OCI-M1 (cell line): Measurements from ENCODE around the gene TLE3.

ENCODE experiments used
- DNase-seq: peaks from one replicate; lab custom pipeline; 2025; lab: John Stamatoyannopoulos, UW

TLE3 gene

GRCh38 chr15:70099167-70099966 lies 1.6 kb upstream of the TLE3 start:
- peak; percentile 99 for DNase-seq

- DNase-seq, result no peak
Measured at GRCh38 chr15:70098461-70099166, 897 bp upstream of the TLE3 start.

- DNase-seq, result peak; percentile 82
Measured at GRCh38 chr15:70098153-70098460, 390 bp upstream of the TLE3 start.

- peak; percentile 34 for DNase-seq
Measured at GRCh38 chr15:70097063-70097320, 725 bp downstream of the TLE3 start.

GRCh38 chr15:70096215-70097062 lies 1.3 kb downstream of the TLE3 start:
- DNase-seq, result peak; percentile 73

- DNase-seq, result peak; percentile 73
Measured at GRCh38 chr15:70095408-70096214, 2.1 kb downstream of the TLE3 start.

GRCh38 chr15:70094690-70095311 lies 2.9 kb downstream of the TLE3 start:
- DNase-seq, result peak; percentile 40

- peak; percentile 78 for DNase-seq
Measured at GRCh38 chr15:70093481-70094319, 4.0 kb downstream of the TLE3 start.

DNA sequence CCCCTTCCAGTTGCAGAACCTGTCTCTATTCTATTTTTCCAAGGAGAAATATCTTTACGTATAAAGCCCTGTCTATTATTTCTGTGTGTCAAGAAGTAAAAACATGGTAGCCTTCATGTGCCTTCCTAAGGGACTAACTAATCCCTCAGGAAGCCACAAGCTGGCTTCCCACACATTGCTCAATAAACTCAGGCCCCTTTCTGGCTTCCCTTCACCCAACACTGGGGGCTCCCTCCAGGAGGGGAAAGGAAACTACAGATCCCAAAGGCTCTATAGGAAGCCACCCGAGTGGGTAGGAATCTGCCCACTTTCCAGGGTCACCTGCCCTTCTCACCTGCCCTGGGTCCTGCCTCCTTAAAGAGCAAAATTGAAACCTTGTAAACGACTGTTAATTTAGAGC lies 4.6 kb downstream of the TLE3 start:
- DNase-seq, result peak; percentile 32

DNA sequence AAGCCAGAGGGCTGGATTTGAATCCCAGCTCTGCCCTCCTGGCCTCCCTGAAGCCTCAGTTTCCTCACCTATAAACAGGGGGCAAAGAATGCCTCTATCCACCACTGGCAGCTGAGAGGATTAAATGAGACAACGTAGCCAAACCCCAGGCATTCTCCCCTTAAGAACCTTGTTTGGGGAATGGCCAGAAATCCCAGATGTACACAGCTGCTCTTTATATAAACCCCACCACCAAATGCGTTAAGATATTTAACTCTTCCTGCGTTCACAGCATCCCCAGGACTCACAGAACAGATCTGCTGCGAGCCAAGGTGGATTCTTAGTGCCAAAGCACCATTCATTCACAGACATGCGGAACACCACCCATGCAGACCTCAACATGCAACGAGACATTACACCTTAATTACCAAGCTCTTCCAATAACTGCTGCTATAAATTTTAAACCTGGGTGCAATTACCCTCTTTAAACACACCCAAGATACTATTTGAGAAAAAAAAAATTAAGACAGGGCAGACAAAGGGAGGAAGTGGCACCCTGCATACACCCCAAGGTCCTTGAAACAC lies 5.2 kb downstream of the TLE3 start:
- no peak for DNase-seq

DNA sequence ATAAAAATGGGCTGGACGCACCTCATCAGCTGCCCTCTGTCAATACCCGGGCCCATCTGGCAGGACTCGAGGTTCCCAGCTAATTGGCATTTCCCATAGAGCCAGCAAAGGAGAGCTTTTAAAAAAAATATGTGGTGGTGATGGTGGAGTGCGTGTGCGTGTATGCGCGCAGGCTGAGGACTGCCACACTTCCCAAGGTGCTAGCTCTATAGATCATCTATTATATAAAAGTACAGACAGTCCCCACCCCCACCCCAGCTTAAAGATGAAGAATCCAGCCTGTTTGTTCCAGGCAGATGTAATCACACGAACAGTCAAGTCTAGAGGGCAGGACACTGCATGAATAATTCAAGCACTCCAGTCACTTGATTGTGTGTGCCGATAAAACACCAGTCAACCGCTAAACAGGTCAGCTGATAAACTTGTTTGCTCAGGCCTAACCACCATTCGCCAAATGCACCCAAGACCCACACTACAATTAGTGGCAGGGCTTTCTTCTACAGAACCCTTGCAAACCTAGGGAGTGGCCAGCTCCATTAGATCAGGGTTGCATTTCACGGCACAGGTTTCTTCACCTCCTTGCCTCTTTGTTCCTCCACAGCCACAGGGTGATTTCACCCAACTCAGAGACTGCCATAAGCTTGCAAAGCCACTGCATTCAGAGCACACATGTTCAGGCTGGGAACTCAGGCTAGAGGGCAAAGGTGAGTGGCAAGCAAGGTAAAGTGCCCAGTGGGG lies 5.8 kb downstream of the TLE3 start:
- peak; percentile 89 for DNase-seq

DNA sequence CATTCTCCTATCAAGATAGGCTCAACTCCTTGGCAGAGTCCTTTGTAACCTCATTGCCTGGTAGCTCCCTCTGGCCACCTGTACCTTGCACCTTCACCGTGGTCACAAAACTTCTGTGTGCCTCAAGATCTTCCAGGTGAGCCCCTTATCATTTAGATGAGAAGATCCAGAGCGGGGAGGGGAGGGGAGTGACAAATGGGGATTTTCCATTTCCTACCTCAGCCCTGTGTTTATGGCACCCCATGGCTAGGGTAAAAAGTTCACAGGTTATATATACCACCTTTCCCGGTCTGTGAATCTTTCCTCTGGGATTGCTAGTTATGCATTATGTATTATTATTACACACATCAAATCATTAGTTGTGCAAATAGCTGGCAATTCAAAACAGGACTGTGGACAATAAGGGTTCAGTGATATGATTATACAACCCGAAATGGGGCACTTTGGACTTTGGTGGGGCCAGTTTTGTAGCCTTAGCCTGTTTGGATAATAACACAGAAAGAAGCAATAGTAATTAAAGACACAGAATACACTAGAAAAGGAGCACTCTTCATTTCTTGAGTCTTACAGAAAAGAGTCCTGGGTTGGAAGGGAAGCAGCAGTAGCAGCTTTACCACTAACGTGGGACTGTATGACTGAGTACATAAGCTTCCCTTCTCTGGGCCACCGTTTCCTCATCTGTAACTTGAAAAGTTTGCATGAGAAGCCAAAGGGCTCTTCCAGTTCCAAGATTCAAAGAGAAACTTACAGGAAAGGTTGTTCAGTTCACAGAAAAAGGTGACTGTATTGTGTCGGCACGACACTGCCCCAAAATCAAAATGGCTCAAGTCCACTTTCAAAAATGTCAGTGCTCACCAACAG lies 7.1 kb downstream of the TLE3 start:
- no peak for DNase-seq

GRCh38 chr15:70089692-70089971 lies 8.1 kb downstream of the TLE3 start:
- no peak for DNase-seq

GRCh38 chr15:70088887-70089691 lies 8.6 kb downstream of the TLE3 start:
- DNase-seq, result no peak

GRCh38 chr15:70088455-70088854 lies 9.3 kb downstream of the TLE3 start:
- no peak for DNase-seq

DNA sequence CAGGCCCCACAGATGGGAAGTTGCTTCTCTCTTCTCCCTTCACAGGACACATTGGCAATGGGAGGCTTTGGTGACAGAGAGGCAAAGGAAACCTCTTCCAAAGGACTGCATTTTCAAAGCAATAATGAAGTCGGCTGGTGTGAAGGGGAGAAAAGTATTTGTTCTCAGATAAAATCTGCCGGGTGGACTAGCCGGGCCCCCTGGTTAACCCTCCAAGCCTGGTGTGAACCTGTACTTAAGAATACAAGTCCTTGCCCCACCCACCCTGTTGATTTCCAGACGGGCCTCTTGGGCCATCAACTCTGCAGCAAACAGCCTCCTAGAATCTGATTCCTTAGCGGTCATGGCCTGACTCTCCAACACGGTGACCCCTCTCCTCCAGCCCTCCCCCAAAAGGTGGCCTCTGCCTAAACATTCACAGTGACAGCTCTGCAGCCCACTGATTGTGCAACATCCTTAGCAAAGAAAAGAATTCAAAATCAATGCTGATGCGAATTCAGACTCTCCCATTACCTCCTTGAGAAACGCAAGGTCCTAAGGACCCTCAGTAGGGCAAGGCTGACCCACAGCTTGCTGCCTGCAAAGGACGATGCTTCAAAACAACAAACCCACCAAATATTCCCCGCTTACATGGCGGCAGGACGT lies 9.9 kb downstream of the TLE3 start:
- no peak for DNase-seq

DNA sequence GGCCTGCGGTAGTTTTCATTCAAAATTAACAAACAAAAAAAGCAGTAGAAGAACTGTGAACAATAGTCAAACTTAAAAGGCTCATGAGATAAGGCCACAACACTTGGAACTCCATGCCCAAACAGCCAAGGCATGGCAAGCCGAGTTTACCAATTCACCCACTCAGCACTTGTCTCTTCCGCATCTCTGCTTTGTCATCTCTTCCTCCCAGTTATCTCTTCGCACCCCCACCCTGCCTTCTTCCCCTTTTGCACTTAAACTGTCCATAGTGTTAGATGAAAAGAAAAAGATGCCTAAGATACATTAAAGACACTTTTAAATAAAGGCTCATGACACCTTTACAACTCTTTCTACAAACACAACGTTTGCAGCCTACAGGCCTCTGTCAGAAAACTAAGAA lies 11.1 kb downstream of the TLE3 start:
- peak; percentile 83 for DNase-seq

DNA sequence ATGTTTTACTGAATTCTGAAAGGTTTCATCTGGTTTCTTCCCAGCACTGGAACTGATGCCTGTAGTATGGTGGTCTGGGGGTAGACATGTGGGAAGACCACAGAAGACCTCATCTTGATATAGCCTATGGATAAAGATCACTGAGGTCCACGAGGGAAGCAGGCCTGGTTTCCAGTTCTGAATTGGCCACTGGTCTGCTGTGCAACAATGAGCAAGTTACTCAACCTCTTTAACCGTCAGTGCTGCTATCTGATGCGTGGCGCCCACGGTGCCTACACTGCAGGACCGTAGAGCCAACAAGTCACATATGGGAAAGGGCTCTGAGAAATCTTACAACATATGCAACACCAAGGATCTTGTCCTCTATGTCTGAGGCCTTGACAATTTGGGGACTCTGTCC lies 13.3 kb downstream of the TLE3 start:
- DNase-seq, result no peak
